Activated T-helper 9 cell treated with anti-CD3 and anti-CD28 coated beads, Interleukin-2, amount 50 U/mL, for 16 hours (primary cell): ENCODE measurements around the gene RIMKLB.
A peak's percentile ranks its signal among the peaks of the same experiment; 100 is the strongest.

Source experiments
- DNase-seq: peaks from one replicate; pipeline ENCODE4 v3.0.0-alpha.2; 2020; ENCODE audit warnings: low read depth

RIMKLB gene, protein sequence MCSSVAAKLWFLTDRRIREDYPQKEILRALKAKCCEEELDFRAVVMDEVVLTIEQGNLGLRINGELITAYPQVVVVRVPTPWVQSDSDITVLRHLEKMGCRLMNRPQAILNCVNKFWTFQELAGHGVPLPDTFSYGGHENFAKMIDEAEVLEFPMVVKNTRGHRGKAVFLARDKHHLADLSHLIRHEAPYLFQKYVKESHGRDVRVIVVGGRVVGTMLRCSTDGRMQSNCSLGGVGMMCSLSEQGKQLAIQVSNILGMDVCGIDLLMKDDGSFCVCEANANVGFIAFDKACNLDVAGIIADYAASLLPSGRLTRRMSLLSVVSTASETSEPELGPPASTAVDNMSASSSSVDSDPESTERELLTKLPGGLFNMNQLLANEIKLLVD

GRCh38 chr12:8697476-8698131, at the start of gene RIMKLB:
Gene RIMKLB (plus strand): TSS chr12:8697991. CDS start chr12:8713867, 15,876 bp downstream.
- peak; percentile 70 for DNase-seq

- peak; percentile 54 for DNase-seq
These were observed 49.1 kb upstream of the RIMKLB start for GRCh38 chr12:8648576-8649205.

GRCh38 chr12:8655421-8655820, 42.4 kb upstream of the RIMKLB start:
- DNase-seq = no peak

DNA sequence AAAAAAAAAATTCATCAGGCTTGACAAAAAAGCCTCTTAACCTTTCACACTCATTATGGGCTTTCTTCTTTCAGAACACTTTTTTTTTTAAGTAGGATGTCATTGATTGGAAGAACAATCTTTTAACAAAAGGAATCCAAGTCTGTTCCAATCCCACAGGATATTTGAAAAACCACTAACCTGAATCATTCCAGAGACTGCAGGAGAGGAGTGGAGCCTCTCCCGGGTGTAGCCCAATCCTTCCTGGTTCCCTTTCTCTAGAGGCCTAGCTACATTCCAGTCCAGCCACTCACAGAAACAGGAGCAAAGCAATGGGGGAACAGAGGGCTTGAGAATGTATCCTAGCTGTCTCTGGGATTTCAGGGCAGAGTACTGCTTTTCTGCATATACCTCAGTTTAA, 39.4 kb upstream of the RIMKLB start:
- no peak for DNase-seq

- DNase-seq = no peak
These were observed 36.8 kb upstream of the RIMKLB start for GRCh38 chr12:8661016-8661415.

- DNase-seq = no peak
These were observed 36.0 kb upstream of the RIMKLB start for GRCh38 chr12:8661751-8662150.

- no peak for DNase-seq
These were observed 35.2 kb upstream of the RIMKLB start, which contains the start of gene MFAP5 for GRCh38 chr12:8662593-8662992. Gene MFAP5 (minus strand): TSS chr12:8662826. CDS start chr12:8662104, 722 bp downstream.

GRCh38 chr12:8664228-8664913, 33.4 kb upstream of the RIMKLB start:
- DNase-seq = no peak

DNA sequence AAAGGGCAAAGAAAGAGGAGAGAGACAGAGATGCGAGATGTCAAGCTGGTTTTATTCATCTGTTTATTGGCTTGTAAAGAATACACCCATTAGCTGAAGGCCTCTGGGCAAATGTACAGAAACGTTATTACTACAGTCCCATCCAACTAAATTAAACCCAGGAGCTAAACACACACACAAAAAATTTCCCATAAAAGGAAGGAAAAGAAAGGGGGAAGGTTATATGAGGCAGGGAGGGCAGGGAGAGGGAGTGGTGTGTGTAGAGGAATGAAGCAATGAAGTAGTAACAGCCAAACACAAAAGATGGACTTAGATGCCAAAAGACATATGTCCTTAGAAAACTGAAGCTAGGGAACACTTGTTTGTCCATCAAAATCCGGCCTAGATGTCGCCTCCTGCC, 32.0 kb upstream of the RIMKLB start:
- DNase-seq = no peak

GRCh38 chr12:8667270-8667669, 30.5 kb upstream of the RIMKLB start:
- DNase-seq = no peak

- no peak for DNase-seq
These were observed 29.4 kb upstream of the RIMKLB start for GRCh38 chr12:8668441-8668840.

DNA sequence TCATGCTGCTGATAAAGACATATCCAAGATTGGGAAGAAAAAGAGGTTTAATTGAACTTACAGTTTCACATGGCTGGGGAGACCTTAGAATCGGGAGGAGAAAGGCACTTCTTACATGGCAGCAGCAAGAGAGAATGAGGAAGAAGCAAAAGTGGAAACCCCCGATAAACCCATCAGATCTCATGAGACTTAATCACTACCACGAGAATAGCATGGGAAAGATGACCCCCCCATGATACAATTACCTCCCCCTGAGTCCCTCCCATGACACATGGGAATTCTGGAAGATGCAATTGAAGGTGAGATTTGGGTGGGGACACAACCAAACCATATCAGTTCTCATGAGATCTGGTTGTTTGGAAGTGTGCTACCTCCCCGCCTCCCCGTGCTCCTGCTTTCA, 25.4 kb upstream of the RIMKLB start:
- no peak for DNase-seq

DNA sequence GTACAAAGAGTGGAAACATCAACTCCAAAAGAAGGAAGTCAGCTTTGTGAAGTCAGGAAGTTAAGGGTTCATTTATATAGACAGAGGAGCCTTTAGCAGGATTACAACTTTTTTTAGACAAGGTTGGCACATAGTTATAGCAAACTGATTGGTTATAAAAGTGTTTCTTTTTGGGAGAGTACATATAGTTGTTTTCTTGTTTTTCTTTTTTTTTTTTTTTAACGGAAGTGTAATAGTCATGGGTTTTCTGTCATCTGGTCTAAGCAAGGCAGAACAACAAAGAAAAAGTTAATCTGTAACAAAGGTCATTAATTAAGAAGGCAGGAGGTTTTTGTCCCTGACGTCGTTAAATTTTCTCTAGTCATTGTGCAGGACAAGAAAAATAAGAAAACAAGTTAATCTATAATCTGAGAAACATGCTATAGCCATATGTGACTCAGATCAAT, 22.2 kb upstream of the RIMKLB start:
- no peak for DNase-seq

DNA sequence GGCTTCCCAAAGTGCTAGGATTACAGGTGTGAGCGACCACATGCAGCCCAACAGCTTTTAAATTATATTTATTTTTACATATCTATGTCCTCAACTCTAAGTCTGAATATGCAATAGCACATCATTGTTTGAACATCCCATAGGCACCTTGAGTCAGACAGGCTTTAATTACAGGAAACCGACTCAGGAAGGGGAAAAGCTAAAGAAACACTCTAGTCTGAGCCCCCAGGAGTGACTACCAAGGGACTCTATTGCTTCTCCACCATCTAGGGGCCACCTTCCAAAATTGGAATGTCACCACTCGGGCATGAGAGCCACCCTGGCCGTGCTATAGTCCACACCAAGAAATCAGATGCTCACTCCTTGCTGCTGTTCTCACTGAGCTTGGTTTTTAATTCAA, 21.1 kb upstream of the RIMKLB start:
- DNase-seq = no peak

GRCh38 chr12:8677362-8677761, 20.4 kb upstream of the RIMKLB start:
- DNase-seq = no peak

DNA sequence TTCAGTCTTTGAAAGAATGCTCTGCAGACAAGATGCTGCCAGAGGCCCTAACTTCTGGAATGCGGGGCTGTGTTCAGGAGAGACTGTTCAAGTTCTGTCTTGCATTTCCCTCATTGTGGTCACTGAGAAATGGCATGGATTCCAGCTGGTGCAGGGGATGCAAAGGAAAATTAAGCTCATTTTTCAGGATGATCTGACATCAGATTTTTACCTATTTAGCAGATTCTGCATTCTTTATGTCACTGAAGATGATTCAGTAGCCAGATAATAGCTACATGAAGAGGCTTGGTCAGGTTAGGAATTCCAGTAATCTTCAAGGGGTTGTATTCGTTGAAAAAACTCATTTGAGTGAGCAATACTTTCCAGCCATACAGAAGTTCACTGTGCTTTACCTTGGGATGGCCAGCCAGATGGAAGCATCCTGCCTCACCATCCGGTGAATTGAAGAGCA, 19.1 kb upstream of the RIMKLB start:
- DNase-seq = no peak

- no peak for DNase-seq
These were observed 17.3 kb upstream of the RIMKLB start for GRCh38 chr12:8680533-8680932.

- no peak for DNase-seq
These were observed 16.5 kb upstream of the RIMKLB start for GRCh38 chr12:8681129-8681884.

DNA sequence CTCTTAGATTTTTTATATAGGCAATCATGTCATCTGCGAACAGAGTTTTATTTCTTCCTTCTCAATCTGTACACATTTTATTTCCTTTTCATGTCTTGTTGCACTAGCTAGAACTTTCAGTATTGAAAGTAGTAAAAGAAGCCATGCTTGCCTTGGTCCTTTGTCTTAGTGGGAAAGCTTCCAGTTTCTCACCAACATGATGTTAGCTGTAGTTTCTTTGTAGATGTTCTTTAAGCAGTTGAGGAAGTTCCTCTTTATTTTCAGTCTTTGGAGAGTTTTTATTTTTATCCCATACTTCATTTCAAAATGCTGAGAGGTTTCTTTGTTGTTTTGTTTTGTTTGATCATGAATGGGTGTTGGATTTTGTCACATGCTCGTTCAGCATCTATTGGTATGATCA, 12.7 kb upstream of the RIMKLB start:
- DNase-seq = no peak

GRCh38 chr12:8687846-8688601, 9.8 kb upstream of the RIMKLB start:
- DNase-seq = no peak

DNA sequence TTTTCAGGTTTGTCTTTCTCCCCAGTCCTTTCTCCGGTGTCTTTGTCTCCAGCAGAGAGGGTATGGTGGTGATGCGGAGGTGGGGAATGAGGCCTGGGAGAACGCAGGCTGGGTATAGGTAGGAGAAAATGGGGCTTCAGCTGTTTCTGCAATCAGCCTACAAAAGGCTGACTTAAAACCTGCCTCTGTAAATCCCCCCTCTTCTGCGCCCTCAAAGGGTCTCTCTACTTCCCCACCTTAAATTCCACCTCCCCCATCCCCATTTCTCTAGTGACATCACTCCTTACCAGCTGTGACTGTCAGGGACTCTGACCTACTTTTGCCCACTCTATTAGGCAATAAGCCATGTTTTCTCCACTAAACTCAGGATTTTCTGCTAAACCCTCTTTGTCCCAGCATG, 8.1 kb upstream of the RIMKLB start:
- DNase-seq = no peak
